HCT116 (cell line): ENCODE data around the gene PLPPR2. TPM values are rescaled to one million over a fixed set of nuclear protein-coding genes. Genes with fewer than 3 reads are reported as not detected.

Experiments
- ATAC-seq: fragments of 200-7000 bp; cut with Tn5 transposase; 2 replicates; pipeline ENCODE4 v1.9.1; 2020; ENCODE audit warnings: mild to moderate bottlenecking, moderate library complexity
- BruUV-seq: library from RNA; stranded (reverse); fragments of 400-500 nt; replicated peaks from 2 replicates; lab custom pipeline; 2021; lab: Mats Ljungman, UMichigan
- CTCF ChIA-PET: fragments of 300-600 bp; sonication (Branson Sonifier 250); formaldehyde crosslinking; loops from one replicate; lab custom pipeline; 2021; ENCODE audit warnings: antibody characterized with exemption; lab: Charles Lee
- POLR2A ChIA-PET: fragments of 300-600, 350-600 bp; sonication (Branson Sonifier 250); formaldehyde crosslinking; loops from one replicate; lab custom pipeline; 2021; ENCODE audit warnings: antibody characterized with exemption; lab: Charles Lee
- RAD21 ChIA-PET, 2 experiments: fragments of 300-600 bp; sonication (Branson Sonifier 250); formaldehyde crosslinking; loops; one replicate each; lab custom pipeline; 2023; ENCODE audit warnings: low total read pairs in 2 of 2; ENCODE audit not compliant: uncharacterized antibody in 2 of 2, unreplicated experiment in 2 of 2, low non-redundant PET in 1 of 2; lab: Charles Lee
- DNase-seq: peaks from one replicate; pipeline ENCODE4 v3.0.0-alpha.2; 2010; ENCODE audit warnings: low read depth, low spot score
- H2AFZ ChIP-seq: fragments of 200-600 bp; shearing (Covaris generic), sonication (generic); 2 replicates; pipeline ENCODE4 v1.6.1; 2017; ENCODE audit warnings: low read depth, mixed run types, mixed read lengths, antibody characterized with exemption, low read length; ENCODE audit not compliant: poor library complexity, severe bottlenecking
- H3K27ac ChIP-seq: 2 replicates; pipeline ENCODE4 v1.5.1; 2012; ENCODE audit warnings: low read depth, low read length
- H3K27me3 ChIP-seq: fragments of 200-600 bp; sonication (generic); 2 replicates; pipeline ENCODE4 v1.6.1; 2016; ENCODE audit warnings: mixed run types, low read length, mixed read lengths; ENCODE audit not compliant: insufficient read depth
- H3K36me3 ChIP-seq, 2 experiments: fragments of 200-500 bp in 1 of 2; fragments of 200-600 bp in 1 of 2; sonication (Bioruptor generic) in 1 of 2; sonication (generic) in 1 of 2; 2 replicates each; pipeline versions ENCODE4 v1.5.1 to v1.6.1; 2014 to 2016; ENCODE audit warnings: low read length in 2 of 2, inconsistent platforms in 1 of 2, mixed read lengths in 1 of 2, mixed run types in 1 of 2; ENCODE audit not compliant: insufficient read depth in 2 of 2, control insufficient read depth in 1 of 2
- H3K4me1 ChIP-seq, 2 experiments: fragments of 200-600 bp in 1 of 2; sonication (generic) in 1 of 2; 2 replicates each; pipeline versions ENCODE4 v1.5.1 to v1.6.1; 2012 to 2017; ENCODE audit warnings: low read length in 2 of 2, inconsistent platforms in 1 of 2, mild to moderate bottlenecking in 1 of 2, mixed read lengths in 1 of 2, mixed run types in 1 of 2, moderate library complexity in 1 of 2; ENCODE audit not compliant: insufficient read depth in 2 of 2, control insufficient read depth in 1 of 2
- H3K4me2 ChIP-seq: fragments of 200-600 bp; sonication (generic); 2 replicates; pipeline ENCODE4 v1.6.1; 2017; ENCODE audit warnings: mixed run types, low read length, mixed read lengths
- H3K4me3 ChIP-seq, 2 experiments: fragments of 200-600 bp in 1 of 2; sonication (generic) in 1 of 2; replicated peaks in 1 of 2; 2 replicates each; pipeline ENCODE4 v1.5.1; 2011 to 2016; ENCODE audit warnings: low read length in 2 of 2, control low read depth in 1 of 2, low read depth in 1 of 2, mild to moderate bottlenecking in 1 of 2, mixed read lengths in 1 of 2, mixed run types in 1 of 2
- H3K79me2 ChIP-seq: fragments of 200-600 bp; sonication (generic); 2 replicates; pipeline ENCODE4 v1.6.1; 2017; ENCODE audit warnings: mild to moderate bottlenecking, mixed run types, low read length, moderate library complexity, mixed read lengths; ENCODE audit not compliant: insufficient read depth
- H3K9ac ChIP-seq: fragments of 200-600 bp; sonication (generic); 2 replicates; pipeline ENCODE4 v1.6.1; 2016; ENCODE audit warnings: low read length, mixed read lengths
- H3K9me2 ChIP-seq: fragments of 200-600 bp; sonication (generic), shearing (Covaris generic); 2 replicates; pipeline ENCODE4 v1.6.1; 2017; ENCODE audit warnings: mixed run types, mild to moderate bottlenecking, moderate library complexity; ENCODE audit not compliant: insufficient read depth
- H3K9me3 ChIP-seq, 2 experiments: fragments of 200-500 bp in 1 of 2; fragments of 200-600 bp in 1 of 2; sonication (Bioruptor generic) in 1 of 2; sonication (generic) in 1 of 2; 2 replicates each; pipeline ENCODE4 v1.6.1; 2014 to 2017; ENCODE audit warnings: low read length in 2 of 2, mixed read lengths in 2 of 2, inconsistent platforms in 1 of 2, low read depth in 1 of 2, mild to moderate bottlenecking in 1 of 2, mixed run types in 1 of 2, moderate library complexity in 1 of 2; ENCODE audit not compliant: control insufficient read depth in 1 of 2, insufficient read depth in 1 of 2
- H4K20me1 ChIP-seq: fragments of 200-600 bp; sonication (generic), shearing (Covaris generic); 2 replicates; pipeline ENCODE4 v1.6.1; 2017; ENCODE audit warnings: mixed run types, mild to moderate bottlenecking, moderate library complexity; ENCODE audit not compliant: insufficient read depth
- CEBPB ChIP-seq: IDR thresholded peaks from 2 replicates; pipeline ENCODE4 v1.6.1; 2012; ENCODE audit warnings: low read depth
- CTCF ChIP-seq, 3 experiments: fragments of 200-600 bp in 1 of 3; sonication (generic) in 1 of 3; IDR thresholded peaks in 2 of 3; conservative IDR thresholded peaks in 1 of 3; 2 replicates each; pipeline ENCODE4 v1.5.1; 2012 to 2017; ENCODE audit warnings: low read depth in 2 of 3, low read length in 2 of 3, antibody characterized with exemption in 1 of 3, borderline replicate concordance in 1 of 3, control low read depth in 1 of 3, mild to moderate bottlenecking in 1 of 3, mixed read lengths in 1 of 3, mixed run types in 1 of 3, moderate library complexity in 1 of 3; ENCODE audit not compliant: insufficient read depth in 1 of 3
- EGR1 ChIP-seq: IDR thresholded peaks from 2 replicates; pipeline ENCODE4 v1.6.1; 2012; ENCODE audit warnings: low read depth
- ELF1 ChIP-seq: IDR thresholded peaks from 2 replicates; pipeline ENCODE4 v1.6.1; 2012; ENCODE audit warnings: low read depth, borderline replicate concordance
- FOSL1 ChIP-seq: IDR thresholded peaks from 2 replicates; pipeline ENCODE4 v1.6.1; 2012; ENCODE audit warnings: low read depth
- JUND ChIP-seq: IDR thresholded peaks from 2 replicates; pipeline ENCODE4 v1.6.1; 2012
- RAD21 ChIP-seq: IDR thresholded peaks from 2 replicates; pipeline ENCODE4 v1.6.1; 2012; ENCODE audit warnings: low read depth, mild to moderate bottlenecking
- REST ChIP-seq: IDR thresholded peaks from 2 replicates; pipeline ENCODE4 v1.6.1; 2012; ENCODE audit warnings: low read depth
- SIN3A ChIP-seq: IDR thresholded peaks from 2 replicates; pipeline ENCODE4 v1.6.1; 2012; ENCODE audit warnings: low read depth
- SRF ChIP-seq: IDR thresholded peaks from 2 replicates; pipeline ENCODE4 v1.6.1; 2012; ENCODE audit warnings: low read depth
- YY1 ChIP-seq: IDR thresholded peaks from 2 replicates; pipeline ENCODE4 v1.6.1; 2011; ENCODE audit warnings: low read length, low read depth, moderate library complexity, mild to moderate bottlenecking; ENCODE audit not compliant: insufficient replicate concordance; ENCODE audit errors: extremely low read depth
- ZFX ChIP-seq: fragments of 450-650 bp; IDR thresholded peaks from 2 replicates; pipeline ENCODE4 v1.6.1; 2017
- ZNF274 ChIP-seq: fragments of 200-500 bp; sonication (Bioruptor generic); IDR thresholded peaks from 2 replicates; pipeline ENCODE4 v1.6.1; 2014; ENCODE audit warnings: mild to moderate bottlenecking, low read depth, low read length, inconsistent platforms
- intact Hi-C: fragments of 100-400 bp; cut with micrococcal nuclease; formaldehyde crosslinking; loops from 2 replicates; pipeline ENCODE4 v1.10.0; 2022
- total RNA-seq: library from RNA; stranded (reverse); gene quantifications from one replicate; pipeline ENCODE4 v1.2.1, GENCODE V29; 2021; ENCODE audit not compliant: unreplicated experiment

Gene PLPPR2
- total RNA-seq, 1 experiment from 2014 or later, result 23.2 TPM

DNA sequence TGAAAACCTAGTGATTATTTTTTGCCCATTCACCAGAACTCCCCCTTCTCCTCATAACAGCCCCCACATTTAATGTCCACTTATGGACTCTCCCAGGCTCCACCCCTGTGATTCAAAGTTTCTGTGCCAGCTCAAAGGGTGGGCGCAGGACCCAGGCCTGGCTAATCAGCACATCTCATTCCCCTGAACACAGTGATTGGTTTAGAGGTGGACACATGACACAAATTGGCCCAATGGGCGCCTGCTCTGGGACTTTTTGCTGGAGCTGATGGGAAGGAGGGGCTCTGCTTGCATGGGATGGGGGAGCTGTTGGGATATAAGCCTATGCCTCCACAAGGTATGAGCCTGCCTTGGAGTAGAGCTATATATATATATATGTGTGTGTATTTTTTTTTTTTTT, 35.1 kb downstream of the PLPPR2 start:
- Histone ChIP-seq H3K27me3 (no peaks in the 10 kb centered on the region), H3K79me2 (no peaks in the 10 kb centered on the region), H3K9ac (no peak overlapping the region), H3K4me3 (no peak overlapping the region), H3K9me3 (no peaks in the 10 kb centered on the region), H3K4me1 (no peaks in the 10 kb centered on the region), H2AFZ (no peak overlapping the region), H3K27ac (no peak overlapping the region), H3K36me3 (peaks cover 0 to 7% of the 10 kb centered on the region in 2 experiments; a peak in 3 of 4 replicates), H4K20me1 (no peaks in the 10 kb centered on the region), H3K9me2 (no peaks in the 10 kb centered on the region), H3K4me2 (no peak overlapping the region)
- no peak for TF ChIP-seq SIN3A
- intact Hi-C loops, result no loop called here
- CTCF ChIA-PET, result interaction anchor here (0.6 to 1.8 kb wide), 2 partner anchors 7 to 9 kb away, joined by 3 to 10 read pairs; no protein-coding TSS in a partner anchor
- no TSS peak for BruUV-seq
- DNase-seq, result no peak
- RAD21 ChIA-PET, result interaction anchor here in 1 of 2 experiments (0.7 kb wide), 1 partner anchor 29 kb away, joined by 5 read pairs; no protein-coding TSS in a partner anchor
- 0 out of 2 replicates have a peak, but pooled peaks have one; percentile 15 for ATAC-seq
- POLR2A ChIA-PET, result interaction anchor here (0.8 kb wide), 2 partner anchors 9 to 28 kb away, joined by 3 to 4 read pairs; no protein-coding TSS in a partner anchor

DNA sequence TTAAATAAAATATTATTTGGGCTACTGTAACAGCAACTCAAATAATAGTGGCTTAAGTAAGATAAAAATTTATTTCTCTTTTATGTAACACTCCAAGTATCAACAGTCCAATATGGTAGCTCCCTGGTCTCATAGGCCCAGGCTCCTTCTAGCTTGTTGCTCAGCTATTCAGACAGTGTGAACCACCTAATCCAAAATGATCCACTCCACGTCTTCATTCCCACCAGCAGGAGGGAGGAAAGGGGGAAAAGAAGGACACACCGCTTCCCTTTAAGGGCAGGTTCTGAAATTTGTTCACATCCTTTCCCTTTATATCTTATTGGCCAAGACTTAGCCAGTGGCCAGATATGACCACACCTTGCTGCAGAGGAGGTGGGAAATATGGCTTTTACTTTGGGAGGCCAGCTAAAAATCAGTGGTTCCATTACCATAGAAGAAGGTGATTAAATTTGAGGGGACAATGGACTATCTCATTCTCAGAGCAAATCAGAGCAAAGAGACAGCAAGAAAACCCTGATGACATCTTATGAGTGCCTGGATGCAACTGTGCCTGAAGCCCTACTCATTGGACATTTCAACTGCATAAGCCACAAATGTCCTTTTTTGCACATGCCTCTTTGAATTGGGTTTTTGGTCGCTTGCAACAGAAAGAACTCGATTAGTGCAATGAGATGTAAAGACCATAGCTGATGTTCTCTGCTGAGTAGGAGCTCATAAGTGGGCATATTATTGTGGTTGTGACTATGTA, 35.9 kb downstream of the PLPPR2 start:
- Histone ChIP-seq H3K27ac (no peak overlapping the region), H3K4me3 (no peak overlapping the region), H3K9me3 (no peaks in the 10 kb centered on the region), H3K4me2 (no peak overlapping the region), H3K9ac (no peak overlapping the region), H3K79me2 (no peaks in the 10 kb centered on the region), H4K20me1 (no peaks in the 10 kb centered on the region), H3K36me3 (peaks cover 0 to 7% of the 10 kb centered on the region in 2 experiments; a peak in 3 of 4 replicates), H3K9me2 (no peaks in the 10 kb centered on the region), H3K27me3 (no peaks in the 10 kb centered on the region), H3K4me1 (no peaks in the 10 kb centered on the region), H2AFZ (no peak overlapping the region)
- peak; percentile 59; the same call in 1 of the 2 replicates for ATAC-seq
- no TSS peak for BruUV-seq
- RAD21 ChIA-PET, result no interaction called here
- no peak for DNase-seq
- intact Hi-C loops, result no loop called here
- CTCF ChIA-PET, result interaction anchor here (0.6 to 1.8 kb wide), 3 partner anchors 8 to 10 kb away, joined by 3 to 10 read pairs (median 4); no protein-coding TSS in a partner anchor
- POLR2A ChIA-PET, result interaction anchor here (0.8 kb wide), 2 partner anchors 10 to 28 kb away, joined by 3 to 4 read pairs; no protein-coding TSS in a partner anchor
- TF ChIP-seq YY1, result no peak
- TF ChIP-seq JUND, result no peak
- TF ChIP-seq RAD21, result no peak
- TF ChIP-seq ZNF274, result no peak
- TF ChIP-seq SRF, result no peak
- TF ChIP-seq ZFX, result no peak
- TF ChIP-seq EGR1, result no peak
- TF ChIP-seq CTCF (IDR thresholded peaks at IDR 0.05 in 2 of 3, conservative IDR thresholded peaks at IDR 0.05 in 1 of 3; ENCODE audit: borderline replicate concordance in 1 of 3, insufficient read depth in 1 of 3, low read depth in 2 of 3, low read length in 2 of 3), result no peak
- no peak for TF ChIP-seq CEBPB
- TF ChIP-seq REST, result no peak
- no peak for TF ChIP-seq FOSL1
- TF ChIP-seq SIN3A, result no peak
- TF ChIP-seq ELF1, result no peak
